DMS 273 treated with DMSO at 0.1 percent for 48 hours (cell line): ENCODE measurements around the gene ABCF1.

Experiments used
- DNase-seq: peaks from one replicate; lab custom pipeline; 2025; lab: John Stamatoyannopoulos, UW

ABCF1 gene

GRCh38 chr6:30601815-30602641 is 30.8 kb downstream of the ABCF1 start:
- DNase-seq: no peak

- no peak for DNase-seq
Observed at GRCh38 chr6:30603961-30604360, 32.7 kb downstream of the ABCF1 start.

GRCh38 chr6:30610065-30610464 is 38.8 kb downstream of the ABCF1 start:
- no peak for DNase-seq

GRCh38 chr6:30611150-30611855 is 40.1 kb downstream of the ABCF1 start:
- no peak for DNase-seq

GRCh38 chr6:30611856-30612194 is 40.6 kb downstream of the ABCF1 start:
- no peak for DNase-seq

GRCh38 chr6:30612213-30612612 is 41.0 kb downstream of the ABCF1 start:
- no peak for DNase-seq

GRCh38 chr6:30612687-30613248 is 41.5 kb downstream of the ABCF1 start:
- no peak for DNase-seq

GRCh38 chr6:30613251-30614043 is 42.2 kb downstream of the ABCF1 start:
- no peak for DNase-seq

GRCh38 chr6:30614044-30614842 is 43.0 kb downstream of the ABCF1 start:
- DNase-seq: no peak

GRCh38 chr6:30614843-30615218 is 43.6 kb downstream of the ABCF1 start:
- DNase-seq: peak; percentile 97

- DNase-seq: peak; percentile 87
Observed at GRCh38 chr6:30615219-30615957, 44.1 kb downstream of the ABCF1 start.

- DNase-seq: peak; percentile 87
Observed at GRCh38 chr6:30615958-30616810, 44.9 kb downstream of the ABCF1 start.

- peak; percentile 99 for DNase-seq
Observed at GRCh38 chr6:30616811-30617564, 45.7 kb downstream of the ABCF1 start, which contains the start of gene PPP1R10. PPP1R10 (minus strand) TSS chr6:30617243; CDS start chr6:30609944, 7,299 bp downstream.

- peak; percentile 95 for DNase-seq
Observed at GRCh38 chr6:30617565-30618269, 46.5 kb downstream of the ABCF1 start, which contains the start of gene MRPS18B. MRPS18B (plus strand) TSS chr6:30617840; CDS start chr6:30617866, 26 bp downstream.

GRCh38 chr6:30618270-30618797 is 47.1 kb downstream of the ABCF1 start:
- peak; percentile 64 for DNase-seq

GRCh38 chr6:30619561-30619960 is 48.3 kb downstream of the ABCF1 start:
- no peak for DNase-seq

- no peak for DNase-seq
Observed at GRCh38 chr6:30625511-30625910, 54.3 kb downstream of the ABCF1 start.
